NCI-H2227 treated with DMSO at 0.1 percent for 48 hours (cell line): ENCODE results near the gene TBC1D16.
A peak's percentile ranks its signal among the peaks of the same experiment; 100 is the strongest.

Source experiments
- DNase-seq: peaks from one replicate; lab custom pipeline; 2025; lab: John Stamatoyannopoulos, UW

Gene TBC1D16

GRCh38 chr17:80025796-80026195, 9.9 kb downstream of the TBC1D16 start:
- no peak for DNase-seq

- DNase-seq: no peak
These were observed 10.5 kb downstream of the TBC1D16 start for GRCh38 chr17:80025140-80025539.

GRCh38 chr17:80024206-80024972, 11.3 kb downstream of the TBC1D16 start:
- DNase-seq: no peak

GRCh38 chr17:80023481-80024205, 12.0 kb downstream of the TBC1D16 start:
- no peak for DNase-seq

GRCh38 chr17:80021600-80021999, 14.1 kb downstream of the TBC1D16 start:
- no peak for DNase-seq

GRCh38 chr17:80018917-80019651, 16.6 kb downstream of the TBC1D16 start:
- no peak for DNase-seq

- DNase-seq: no peak
These were observed 18.3 kb downstream of the TBC1D16 start for GRCh38 chr17:80017226-80018010.

- no peak for DNase-seq
These were observed 22.6 kb downstream of the TBC1D16 start for GRCh38 chr17:80012765-80013741.

GRCh38 chr17:80011989-80012555, 23.6 kb downstream of the TBC1D16 start:
- DNase-seq: no peak

GRCh38 chr17:80010283-80010858, 25.3 kb downstream of the TBC1D16 start:
- DNase-seq: no peak

GRCh38 chr17:80009391-80010282, 26.0 kb downstream of the TBC1D16 start:
- DNase-seq: no peak

GRCh38 chr17:80008848-80009247, 26.8 kb downstream of the TBC1D16 start:
- DNase-seq: no peak

GRCh38 chr17:80008383-80008840, 27.3 kb downstream of the TBC1D16 start:
- DNase-seq: peak; percentile 46

GRCh38 chr17:80007939-80008338, 27.7 kb downstream of the TBC1D16 start:
- no peak for DNase-seq

- no peak for DNase-seq
These were observed 28.6 kb downstream of the TBC1D16 start for GRCh38 chr17:80006811-80007752.

- DNase-seq: no peak
These were observed 29.3 kb downstream of the TBC1D16 start for GRCh38 chr17:80006339-80006720.
